ENCODE measurements around the gene TSC22D4. TPM values are rescaled to one million over a fixed set of nuclear protein-coding genes. Genes with fewer than 3 reads are reported as not detected.

Gene TSC22D4
- total and polyA plus RNA-seq, 9 of the 15 experiments (the other 6 are each of a cell fraction or from before 2014, with no cell fraction given): 0.37 to 107 (median 28.7) TPM

DNA sequence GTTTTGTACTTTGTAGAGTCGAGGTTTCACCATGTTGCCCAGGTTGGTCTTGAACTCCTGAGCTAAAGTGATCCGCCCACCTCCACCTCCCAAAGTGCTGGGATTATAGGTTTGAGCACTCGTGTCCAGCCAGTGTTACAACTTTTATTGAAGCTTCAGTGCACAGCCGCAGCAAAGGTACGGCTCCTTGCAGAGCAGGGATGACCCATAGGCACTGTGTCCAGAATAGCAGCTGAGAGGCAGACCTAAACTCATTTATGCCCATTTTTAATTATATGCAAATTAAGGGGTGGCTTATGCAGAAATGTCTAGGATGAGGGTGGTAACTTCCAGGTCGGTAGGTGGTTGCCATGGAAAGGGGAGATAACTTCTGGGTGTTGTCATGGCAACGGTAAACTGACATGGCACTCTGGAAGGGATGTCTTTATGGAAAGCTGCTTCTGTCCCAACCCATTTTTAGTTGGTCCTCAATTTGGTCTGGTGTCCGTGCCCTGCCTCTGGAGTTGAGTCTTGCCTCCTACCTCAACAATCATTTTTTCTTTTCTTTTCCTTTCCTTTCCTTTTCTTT, 27.4 kb upstream of the TSC22D4 start (continued):
- TF ChIP-seq, protein P1, sequence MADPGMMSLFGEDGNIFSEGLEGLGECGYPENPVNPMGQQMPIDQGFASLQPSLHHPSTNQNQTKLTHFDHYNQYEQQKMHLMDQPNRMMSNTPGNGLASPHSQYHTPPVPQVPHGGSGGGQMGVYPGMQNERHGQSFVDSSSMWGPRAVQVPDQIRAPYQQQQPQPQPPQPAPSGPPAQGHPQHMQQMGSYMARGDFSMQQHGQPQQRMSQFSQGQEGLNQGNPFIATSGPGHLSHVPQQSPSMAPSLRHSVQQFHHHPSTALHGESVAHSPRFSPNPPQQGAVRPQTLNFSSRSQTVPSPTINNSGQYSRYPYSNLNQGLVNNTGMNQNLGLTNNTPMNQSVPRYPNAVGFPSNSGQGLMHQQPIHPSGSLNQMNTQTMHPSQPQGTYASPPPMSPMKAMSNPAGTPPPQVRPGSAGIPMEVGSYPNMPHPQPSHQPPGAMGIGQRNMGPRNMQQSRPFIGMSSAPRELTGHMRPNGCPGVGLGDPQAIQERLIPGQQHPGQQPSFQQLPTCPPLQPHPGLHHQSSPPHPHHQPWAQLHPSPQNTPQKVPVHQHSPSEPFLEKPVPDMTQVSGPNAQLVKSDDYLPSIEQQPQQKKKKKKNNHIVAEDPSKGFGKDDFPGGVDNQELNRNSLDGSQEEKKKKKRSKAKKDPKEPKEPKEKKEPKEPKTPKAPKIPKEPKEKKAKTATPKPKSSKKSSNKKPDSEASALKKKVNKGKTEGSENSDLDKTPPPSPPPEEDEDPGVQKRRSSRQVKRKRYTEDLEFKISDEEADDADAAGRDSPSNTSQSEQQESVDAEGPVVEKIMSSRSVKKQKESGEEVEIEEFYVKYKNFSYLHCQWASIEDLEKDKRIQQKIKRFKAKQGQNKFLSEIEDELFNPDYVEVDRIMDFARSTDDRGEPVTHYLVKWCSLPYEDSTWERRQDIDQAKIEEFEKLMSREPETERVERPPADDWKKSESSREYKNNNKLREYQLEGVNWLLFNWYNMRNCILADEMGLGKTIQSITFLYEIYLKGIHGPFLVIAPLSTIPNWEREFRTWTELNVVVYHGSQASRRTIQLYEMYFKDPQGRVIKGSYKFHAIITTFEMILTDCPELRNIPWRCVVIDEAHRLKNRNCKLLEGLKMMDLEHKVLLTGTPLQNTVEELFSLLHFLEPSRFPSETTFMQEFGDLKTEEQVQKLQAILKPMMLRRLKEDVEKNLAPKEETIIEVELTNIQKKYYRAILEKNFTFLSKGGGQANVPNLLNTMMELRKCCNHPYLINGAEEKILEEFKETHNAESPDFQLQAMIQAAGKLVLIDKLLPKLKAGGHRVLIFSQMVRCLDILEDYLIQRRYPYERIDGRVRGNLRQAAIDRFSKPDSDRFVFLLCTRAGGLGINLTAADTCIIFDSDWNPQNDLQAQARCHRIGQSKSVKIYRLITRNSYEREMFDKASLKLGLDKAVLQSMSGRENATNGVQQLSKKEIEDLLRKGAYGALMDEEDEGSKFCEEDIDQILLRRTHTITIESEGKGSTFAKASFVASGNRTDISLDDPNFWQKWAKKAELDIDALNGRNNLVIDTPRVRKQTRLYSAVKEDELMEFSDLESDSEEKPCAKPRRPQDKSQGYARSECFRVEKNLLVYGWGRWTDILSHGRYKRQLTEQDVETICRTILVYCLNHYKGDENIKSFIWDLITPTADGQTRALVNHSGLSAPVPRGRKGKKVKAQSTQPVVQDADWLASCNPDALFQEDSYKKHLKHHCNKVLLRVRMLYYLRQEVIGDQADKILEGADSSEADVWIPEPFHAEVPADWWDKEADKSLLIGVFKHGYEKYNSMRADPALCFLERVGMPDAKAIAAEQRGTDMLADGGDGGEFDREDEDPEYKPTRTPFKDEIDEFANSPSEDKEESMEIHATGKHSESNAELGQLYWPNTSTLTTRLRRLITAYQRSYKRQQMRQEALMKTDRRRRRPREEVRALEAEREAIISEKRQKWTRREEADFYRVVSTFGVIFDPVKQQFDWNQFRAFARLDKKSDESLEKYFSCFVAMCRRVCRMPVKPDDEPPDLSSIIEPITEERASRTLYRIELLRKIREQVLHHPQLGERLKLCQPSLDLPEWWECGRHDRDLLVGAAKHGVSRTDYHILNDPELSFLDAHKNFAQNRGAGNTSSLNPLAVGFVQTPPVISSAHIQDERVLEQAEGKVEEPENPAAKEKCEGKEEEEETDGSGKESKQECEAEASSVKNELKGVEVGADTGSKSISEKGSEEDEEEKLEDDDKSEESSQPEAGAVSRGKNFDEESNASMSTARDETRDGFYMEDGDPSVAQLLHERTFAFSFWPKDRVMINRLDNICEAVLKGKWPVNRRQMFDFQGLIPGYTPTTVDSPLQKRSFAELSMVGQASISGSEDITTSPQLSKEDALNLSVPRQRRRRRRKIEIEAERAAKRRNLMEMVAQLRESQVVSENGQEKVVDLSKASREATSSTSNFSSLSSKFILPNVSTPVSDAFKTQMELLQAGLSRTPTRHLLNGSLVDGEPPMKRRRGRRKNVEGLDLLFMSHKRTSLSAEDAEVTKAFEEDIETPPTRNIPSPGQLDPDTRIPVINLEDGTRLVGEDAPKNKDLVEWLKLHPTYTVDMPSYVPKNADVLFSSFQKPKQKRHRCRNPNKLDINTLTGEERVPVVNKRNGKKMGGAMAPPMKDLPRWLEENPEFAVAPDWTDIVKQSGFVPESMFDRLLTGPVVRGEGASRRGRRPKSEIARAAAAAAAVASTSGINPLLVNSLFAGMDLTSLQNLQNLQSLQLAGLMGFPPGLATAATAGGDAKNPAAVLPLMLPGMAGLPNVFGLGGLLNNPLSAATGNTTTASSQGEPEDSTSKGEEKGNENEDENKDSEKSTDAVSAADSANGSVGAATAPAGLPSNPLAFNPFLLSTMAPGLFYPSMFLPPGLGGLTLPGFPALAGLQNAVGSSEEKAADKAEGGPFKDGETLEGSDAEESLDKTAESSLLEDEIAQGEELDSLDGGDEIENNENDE (IDR thresholded peaks at IDR 0.05; ENCODE audit: low read depth, low read length): no peak
- no peak for TF ChIP-seq POLR2A (conservative IDR thresholded peaks at IDR 0.05)
- TF ChIP-seq GATAD2A (IDR thresholded peaks at IDR 0.05): no peak
- peak; percentile 100 for TF ChIP-seq RFX1 (IDR thresholded peaks at IDR 0.05)
- TF ChIP-seq KDM1A (IDR thresholded peaks at IDR 0.05): peak; percentile 28 to 39; a peak in 2 of 4 replicates
- no peak for TF ChIP-seq SMAD3 (CRISPR knock-in tag; conservative IDR thresholded peaks at IDR 0.05)
- TF ChIP-seq KLF16 (IDR thresholded peaks at IDR 0.05): no peak
- TF ChIP-seq CAMTA2 (CRISPR knock-in tag; conservative IDR thresholded peaks at IDR 0.05): no peak
- 0 out of 2 replicates have a peak, but pooled peaks have one; percentile 85 for TF ChIP-seq PREB (CRISPR knock-in tag; IDR thresholded peaks at IDR 0.05)
- no peak for TF ChIP-seq ZNF551 (CRISPR knock-in tag; IDR thresholded peaks at IDR 0.05)
- TF ChIP-seq LARP7 (IDR thresholded peaks at IDR 0.05): 0 out of 2 replicates have a peak, but pooled peaks have one; percentile 30
- peak; percentile 68 for TF ChIP-seq CTBP1 (IDR thresholded peaks at IDR 0.05; ENCODE audit: borderline replicate concordance)
- TF ChIP-seq, protein P2, sequence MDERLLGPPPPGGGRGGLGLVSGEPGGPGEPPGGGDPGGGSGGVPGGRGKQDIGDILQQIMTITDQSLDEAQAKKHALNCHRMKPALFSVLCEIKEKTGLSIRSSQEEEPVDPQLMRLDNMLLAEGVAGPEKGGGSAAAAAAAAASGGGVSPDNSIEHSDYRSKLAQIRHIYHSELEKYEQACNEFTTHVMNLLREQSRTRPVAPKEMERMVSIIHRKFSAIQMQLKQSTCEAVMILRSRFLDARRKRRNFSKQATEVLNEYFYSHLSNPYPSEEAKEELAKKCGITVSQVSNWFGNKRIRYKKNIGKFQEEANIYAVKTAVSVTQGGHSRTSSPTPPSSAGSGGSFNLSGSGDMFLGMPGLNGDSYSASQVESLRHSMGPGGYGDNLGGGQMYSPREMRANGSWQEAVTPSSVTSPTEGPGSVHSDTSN (CRISPR knock-in tag; IDR thresholded peaks at IDR 0.05; ENCODE audit: low read depth): no peak
- TF ChIP-seq, protein P2 (tag; conservative IDR thresholded peaks at IDR 0.05; ENCODE audit: low read depth): peak; percentile 69
- peak; percentile 99 for TF ChIP-seq BMI1 (IDR thresholded peaks at IDR 0.05; ENCODE audit: low read length)
- TF ChIP-seq RNF2 (IDR thresholded peaks at IDR 0.05): no peak

All from K562 (cell line).